HG03571 (cell line): ENCODE data around the gene NAA60.
"Not testable (repeated sequence)": the region's sequence is repeated elsewhere in the genome, so short reads cannot be mapped to it uniquely, and the experiment has no call there.

Source experiments
- ATAC-seq: cut with Tn5 transposase; IDR thresholded peaks from one replicate; pipeline ENCODE4 v1.9.1; 2021; ENCODE audit not compliant: unreplicated experiment

NAA60 gene

DNA sequence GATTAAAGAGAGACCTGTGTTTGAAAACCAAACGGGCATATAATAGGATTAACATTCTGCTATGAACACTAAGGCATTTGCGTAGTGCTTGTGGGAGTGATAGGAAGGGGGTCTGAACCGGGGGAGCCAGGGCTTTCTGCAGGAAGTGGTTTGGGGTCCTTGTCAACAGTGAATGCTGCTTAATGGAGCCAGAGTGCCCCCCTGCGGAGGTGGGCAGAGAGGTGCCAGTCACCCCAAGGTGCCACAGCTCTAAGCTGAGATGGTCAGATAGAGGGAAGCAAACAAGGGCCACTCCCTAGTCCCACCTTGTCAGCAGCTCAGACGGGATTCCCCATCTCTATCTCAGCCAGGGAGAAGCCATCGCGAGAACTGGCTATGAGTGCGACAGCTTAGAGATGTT, 17.7 kb downstream of the NAA60 start:
- ATAC-seq: no peak

DNA sequence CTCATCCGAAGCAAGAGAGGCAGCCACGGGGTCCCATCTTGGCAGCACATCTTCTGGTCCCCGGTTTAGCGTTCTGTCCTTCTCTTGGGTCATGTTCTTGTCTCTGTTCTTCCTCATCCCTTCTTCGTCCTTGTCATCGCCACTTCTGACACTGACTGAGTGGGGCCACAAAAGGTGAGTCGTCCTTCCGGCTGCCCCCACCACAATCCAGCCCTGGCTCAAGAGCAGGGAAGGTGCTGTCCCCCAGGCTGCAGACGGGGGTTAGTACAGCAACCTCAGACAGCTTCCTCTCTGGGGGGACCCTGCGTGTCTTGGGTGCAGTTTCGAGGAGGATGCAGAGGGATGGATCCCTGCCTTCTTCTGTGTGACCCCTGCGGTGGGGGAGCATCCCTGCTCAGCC, 21.8 kb downstream of the NAA60 start:
- ATAC-seq: no peak

DNA sequence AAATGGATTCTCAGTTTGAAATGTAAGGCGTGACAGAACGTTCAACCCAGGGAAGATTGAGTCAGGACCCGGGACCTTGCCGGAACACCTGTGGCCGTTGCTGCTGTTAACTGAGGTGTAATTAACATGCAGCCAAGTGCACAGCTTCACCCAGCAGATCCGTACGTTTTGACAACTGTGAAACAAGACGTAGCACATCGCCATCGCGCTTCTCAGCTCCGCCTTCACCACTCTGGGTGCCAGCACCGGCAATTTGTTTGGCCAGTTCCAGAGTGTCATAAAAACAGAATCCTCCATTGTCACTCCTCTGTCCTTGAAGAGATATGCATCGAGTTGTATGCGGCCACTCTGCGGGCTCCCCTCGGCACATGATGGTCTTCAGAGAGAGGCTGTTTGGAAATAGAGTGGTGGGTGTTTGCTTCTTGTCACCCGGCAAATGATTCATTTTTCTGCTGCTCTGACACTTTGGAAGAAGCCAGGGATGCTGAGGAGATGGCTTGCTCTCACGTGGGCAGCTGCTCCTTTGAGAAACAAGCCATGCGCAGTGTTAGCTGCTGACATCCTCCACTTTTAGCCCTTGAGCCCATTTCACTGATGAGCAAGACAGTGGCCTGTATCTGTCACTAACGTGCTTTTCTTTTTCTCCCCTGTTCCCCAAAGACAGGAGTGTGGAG, 22.6 kb downstream of the NAA60 start:
- ATAC-seq: no peak

DNA sequence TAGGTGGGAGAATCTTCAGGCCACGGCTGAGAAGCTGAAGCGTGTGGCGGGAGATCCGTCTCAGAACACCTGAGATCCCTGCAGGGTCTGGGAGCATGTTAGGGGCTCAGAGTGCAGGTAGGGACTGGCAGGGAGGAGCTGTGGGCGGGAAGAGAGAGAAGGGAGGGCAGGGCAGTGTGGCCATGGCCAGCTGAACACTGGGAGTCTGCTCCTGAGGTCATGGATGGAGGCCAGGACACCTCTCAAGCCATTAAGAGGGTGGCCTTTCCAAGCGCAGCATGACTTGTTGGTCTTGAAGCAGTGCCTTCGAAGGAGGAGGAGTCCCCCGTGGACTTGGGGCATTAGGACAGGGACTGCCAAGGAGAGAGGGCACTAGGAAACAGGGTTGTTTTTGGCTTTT, 23.7 kb downstream of the NAA60 start:
- ATAC-seq: no peak

DNA sequence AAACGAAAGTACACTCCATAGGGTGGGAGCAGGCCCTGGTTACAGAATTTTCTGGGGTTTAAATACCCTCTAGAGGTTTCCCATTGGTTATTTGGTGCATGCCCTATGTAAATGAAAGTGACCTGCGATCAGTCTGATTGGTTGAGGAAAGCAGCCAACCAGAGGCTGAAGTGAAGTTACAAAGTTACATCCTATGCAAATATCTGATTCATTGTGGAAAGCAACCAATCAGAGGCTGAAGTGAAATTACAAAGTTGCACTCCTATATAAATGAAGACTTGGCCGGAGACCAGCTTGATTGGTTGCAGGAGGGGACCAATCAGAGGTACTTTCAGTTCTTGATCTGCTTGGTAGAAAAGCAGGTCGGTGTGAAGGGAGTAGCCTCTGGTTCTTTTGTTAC, 24.4 kb downstream of the NAA60 start:
- ATAC-seq: no peak

DNA sequence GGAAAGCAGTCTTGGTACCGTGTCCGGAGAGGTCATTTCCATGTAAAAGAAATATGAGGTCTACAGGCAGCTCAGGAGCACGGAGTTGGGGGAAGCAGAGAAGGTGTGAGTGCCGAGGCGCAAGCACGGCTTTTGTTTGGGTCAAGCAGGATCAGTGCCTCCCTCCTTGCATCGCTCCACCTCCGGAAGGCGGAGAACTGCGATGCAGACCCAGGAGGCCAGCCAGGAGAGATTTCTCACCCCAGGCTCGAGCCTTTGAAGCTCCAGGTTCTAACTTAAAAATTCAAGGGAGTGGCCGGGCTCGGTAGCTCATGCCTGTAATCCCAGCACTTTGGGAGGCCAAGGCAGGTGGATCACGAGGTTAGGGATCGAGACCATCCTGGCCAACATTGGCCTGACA, 25.0 kb downstream of the NAA60 start:
- ATAC-seq: no peak

DNA sequence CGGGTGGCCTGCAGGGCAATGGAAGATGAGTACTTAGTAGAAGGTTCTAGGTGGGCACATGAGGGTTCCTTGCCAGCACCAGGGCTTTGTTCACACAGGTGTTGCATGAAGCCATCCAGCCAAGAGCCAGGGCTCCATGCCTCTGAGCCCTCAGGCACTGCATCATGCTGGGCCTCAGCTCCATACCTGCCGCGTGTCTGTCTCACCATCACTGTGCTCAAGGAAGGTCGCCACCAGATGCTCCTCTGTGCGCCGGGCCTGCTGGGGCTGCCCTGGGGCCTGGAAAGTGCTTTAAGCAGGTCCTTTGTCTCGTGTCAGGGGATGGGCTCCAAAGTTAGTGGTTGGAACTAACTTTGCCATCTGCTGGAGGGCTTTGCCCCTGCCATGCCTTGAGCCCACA, 26.3 kb downstream of the NAA60 start:
- ATAC-seq: no peak

DNA sequence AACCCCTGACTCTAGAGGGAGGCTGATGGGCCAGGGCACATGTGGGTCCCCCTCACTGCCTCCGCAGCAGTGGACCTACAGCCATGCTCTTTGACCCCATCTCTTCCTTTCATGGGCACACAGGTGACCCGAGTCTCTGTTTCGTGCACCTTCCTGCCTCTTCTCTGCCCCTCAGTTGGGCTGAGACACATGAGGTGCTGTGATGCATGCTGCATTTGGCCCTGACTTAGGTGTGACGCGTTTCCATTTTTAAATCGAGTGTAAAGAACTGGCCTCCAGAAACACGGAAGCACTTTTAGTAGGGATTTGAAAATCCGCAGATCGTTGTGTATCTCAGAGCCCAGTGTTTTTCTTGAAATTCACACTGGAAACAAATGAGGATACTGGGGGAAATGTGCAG, 27.2 kb downstream of the NAA60 start:
- no peak for ATAC-seq

DNA sequence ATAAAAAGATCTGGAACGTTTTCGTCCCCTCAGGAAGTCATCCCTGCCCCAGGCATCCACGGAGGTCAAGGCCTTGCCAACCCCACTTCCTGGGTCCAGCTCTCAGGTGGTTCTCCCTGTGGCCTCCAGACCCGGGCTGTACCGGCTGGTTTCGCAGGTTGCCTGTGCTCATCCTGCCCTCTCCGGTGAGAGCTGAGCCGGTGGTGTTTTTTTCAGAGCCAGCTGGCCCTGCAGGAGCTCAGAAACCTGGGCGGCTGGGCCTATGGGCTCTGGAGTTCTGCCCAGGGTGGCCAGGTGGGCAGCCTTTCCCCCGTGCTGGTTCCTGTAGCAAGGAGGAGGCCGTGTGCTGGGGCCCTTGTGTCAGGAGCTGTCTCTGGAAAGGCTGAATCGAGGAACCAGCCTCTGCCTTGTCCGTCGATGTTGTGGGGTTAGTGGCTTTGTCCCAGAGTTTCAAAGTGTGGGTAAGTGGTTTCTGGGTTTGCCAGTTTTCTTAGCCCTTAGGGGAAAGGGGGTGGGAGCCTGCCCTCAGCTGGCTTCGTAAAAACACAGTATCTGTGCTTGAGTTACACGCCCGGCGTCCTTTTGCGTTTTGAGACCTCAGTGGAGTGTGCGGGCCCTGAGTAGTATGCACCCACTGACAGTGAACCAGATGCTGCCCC, 28.2 kb downstream of the NAA60 start:
- no peak for ATAC-seq

DNA sequence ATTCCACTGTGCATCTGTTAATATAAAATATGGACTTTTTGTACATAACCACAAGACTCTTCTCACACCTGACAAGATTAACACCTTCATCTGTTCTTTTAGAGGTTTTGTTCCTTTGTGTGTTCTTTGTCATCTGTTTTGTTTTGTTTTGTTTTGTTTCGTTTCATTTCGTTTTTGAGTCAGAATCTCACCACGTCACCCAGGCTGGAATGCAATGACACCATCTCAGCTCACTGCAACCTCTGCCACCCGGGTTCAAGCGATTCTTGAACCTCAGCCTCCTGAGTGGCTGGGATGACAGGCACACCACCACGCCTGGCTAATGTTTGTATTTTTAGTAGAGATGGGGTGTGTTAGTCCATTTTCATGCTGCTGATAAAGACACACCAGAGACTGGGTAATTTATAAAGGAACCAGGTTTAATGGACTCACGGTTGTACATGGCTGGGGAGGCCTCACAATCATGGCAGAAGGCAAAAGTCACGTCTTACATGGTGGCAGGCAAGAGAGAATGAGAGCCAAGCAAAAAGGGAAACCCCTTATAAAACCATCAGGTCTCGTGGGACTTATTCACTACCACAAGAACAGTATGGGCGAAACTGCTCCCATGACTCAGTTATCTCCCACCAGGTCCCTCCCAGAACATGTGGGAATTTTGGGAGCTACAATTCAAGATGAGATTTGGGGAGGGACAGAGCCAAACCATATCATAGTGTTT, 29.6 kb downstream of the NAA60 start:
- no peak for ATAC-seq

DNA sequence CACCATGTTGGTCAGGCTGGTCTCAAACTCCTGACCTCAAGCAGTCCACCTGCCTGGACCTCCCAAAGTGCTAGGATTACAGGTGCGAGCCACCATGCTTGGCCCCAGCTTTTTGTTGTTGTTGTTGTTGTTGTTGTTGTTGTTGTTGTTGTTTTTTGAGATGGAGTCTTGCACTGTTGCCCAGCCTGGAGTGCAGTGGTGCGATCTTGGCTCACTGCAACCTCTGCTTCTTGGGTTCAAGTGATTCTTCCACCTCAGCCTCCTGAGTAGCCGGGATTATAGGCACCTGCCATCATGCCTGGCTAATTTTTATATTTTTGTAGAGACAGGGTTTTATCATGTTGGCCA, 30.1 kb downstream of the NAA60 start:
- ATAC-seq: not testable (repeated sequence)

DNA sequence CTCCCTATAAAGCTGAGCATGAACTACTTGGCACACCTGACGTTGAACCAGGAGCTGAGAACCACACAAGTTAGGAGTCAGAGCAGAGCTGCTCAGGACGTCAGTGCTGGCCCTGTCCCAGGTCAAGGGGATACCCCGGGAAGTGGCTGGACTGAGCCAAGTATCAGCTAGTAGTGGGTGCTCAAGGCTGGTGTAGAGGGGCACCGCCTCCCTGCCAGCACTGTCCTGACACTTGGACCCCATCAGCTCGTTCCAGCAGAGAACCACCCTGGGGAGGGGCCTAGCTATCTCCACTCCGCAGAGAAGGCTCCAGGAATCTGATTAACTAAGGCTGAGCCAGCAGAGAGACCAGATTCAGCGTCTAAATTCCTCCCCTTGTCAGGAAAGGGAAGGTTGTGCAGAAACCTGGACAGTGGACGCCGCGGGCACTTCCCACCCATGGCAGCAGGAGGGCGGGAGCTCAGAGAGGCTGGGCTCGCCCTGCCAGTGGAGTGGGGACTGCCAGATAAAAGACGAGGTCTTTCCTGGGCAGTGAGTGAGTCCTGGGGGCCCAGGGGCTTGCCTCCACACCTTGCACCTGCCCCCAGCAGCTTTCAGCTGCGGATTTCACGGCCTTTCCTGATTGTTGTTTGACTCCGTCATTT, 30.8 kb downstream of the NAA60 start:
- ATAC-seq: no peak

DNA sequence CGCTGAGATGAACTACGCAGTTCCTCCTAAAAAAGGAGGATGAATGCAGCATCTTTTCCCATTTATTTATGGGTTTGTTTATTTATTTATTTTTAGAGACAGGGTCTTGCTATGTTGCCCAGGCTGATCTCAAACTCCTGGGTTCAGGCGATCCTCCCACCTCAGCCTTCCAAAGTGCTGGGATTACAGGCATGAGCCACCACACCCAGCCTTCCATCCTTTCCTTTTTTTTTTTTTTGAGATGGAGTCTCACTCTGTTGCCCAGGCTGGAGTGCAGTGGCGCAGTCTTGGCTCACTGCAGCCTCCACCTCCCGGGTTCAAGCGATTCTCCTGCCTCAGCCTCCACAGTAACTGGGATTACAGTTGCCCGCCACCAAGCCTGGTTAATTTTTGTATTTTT, 31.4 kb downstream of the NAA60 start:
- not testable (repeated sequence) for ATAC-seq

DNA sequence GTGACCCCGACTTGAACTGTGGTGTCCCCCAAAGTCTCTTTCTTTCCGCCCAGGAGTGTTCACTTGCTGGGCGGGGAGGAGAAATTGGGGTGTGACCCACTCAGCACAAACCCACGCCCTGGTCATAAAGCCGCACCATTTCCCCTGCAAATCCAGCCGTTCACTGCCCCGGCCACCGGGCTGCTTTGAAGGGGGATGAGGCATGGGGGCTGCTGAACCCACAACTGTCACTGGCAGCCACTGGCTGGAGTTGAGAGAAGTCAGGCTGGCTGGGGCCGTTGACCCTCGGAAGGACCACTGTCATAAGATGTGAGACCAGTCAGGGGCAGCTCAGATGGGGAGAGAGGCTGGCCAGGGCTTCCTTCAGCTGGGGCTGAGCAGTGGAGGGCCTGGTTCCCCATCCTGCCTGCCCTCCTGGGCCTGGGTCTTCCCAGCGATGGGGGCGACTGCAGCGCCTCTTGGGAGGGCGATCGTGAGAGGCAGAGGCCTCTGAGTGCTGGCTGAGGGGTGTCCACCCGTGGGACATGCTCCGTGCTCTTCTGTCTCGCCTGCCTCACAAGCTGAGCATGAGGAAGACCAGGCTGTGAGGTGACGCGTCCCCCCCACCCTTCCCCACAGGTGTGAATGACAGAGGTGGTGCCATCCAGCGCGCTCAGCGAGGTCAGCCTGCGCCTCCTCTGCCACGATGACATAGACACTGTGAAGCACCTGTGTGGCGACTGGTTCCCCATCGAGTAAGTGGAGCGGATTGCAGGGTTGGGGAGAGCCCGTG, 32.3 kb downstream of the NAA60 start:
- ATAC-seq: no peak

DNA sequence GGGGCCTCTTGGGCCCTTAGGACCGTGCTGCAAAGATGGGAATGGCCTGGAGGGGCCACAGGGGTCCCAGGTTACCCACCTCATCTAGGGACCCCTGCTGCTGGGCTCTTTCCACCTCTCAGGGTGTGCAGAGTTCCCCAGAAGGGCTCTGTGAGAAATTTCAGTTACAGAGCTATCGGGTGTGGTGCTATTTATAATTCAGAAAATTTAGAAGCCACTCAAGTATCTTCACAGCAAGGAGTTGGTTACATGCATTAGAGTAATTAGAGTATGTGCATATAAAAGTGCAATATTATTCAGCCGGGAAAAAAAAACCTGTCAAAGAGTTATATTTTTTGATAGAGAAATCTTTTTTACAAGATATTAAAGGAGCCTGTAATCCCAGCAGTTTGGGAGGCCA, 32.9 kb downstream of the NAA60 start:
- ATAC-seq: no peak

DNA sequence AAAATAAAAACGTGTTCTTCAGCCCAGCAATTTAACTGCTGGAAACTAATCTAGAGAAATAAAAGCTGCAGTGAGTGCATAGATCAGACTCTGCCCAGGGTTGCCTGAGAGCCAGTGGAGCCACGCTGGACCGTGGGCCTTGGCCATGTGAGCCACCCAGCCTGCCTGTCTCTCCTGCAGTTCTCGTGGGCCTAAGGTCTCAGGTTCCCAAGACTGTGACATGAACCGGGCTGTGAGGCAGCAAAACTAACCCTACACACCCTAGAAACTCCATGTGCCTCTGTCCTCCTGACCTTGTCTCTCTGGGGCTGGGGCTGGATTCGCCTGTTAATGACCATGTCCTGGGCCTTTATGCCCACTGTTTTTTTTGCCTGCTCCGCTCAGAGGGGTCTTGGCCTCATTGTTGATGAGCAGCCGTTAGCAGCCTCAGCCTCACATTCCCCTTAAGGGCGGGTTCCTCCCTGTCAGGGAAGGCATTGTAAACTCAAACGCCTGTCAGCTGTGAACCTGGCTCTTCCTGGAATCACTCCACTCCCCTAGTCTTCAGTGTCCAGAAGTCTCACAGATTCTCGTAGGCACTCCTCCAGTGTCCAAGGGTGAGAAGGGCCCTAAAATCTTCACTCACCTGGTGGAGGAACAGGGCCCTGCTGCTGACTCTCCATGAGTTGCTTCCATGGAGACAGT, 34.9 kb downstream of the NAA60 start:
- ATAC-seq: no peak

DNA sequence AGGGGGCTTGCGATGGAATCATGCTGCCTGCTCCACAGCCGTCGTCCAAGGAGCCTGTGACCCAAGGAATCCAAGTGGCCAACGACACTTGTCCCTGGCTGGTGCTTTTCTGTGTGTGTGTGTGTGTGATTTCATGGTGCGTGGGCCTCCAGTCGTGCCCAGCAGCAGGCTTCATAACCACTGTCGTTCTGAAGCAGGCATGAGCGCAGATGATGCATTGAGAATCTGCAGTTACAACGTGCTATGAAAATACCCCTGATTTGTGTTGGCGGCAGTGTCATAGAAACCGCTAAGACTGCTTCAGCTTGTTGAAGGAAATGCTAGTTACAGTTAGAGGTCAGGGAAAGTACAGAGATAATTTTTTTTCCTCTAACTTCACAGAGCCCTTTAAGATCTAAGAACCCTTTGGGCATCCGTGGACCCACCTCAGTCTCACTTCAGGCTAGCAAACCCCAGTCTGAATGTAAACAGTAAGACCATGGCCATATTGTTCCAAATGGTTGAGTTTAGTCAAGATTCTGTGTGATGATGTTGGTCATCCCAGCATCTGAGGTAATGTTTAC, 36.3 kb downstream of the NAA60 start:
- ATAC-seq: no peak

DNA sequence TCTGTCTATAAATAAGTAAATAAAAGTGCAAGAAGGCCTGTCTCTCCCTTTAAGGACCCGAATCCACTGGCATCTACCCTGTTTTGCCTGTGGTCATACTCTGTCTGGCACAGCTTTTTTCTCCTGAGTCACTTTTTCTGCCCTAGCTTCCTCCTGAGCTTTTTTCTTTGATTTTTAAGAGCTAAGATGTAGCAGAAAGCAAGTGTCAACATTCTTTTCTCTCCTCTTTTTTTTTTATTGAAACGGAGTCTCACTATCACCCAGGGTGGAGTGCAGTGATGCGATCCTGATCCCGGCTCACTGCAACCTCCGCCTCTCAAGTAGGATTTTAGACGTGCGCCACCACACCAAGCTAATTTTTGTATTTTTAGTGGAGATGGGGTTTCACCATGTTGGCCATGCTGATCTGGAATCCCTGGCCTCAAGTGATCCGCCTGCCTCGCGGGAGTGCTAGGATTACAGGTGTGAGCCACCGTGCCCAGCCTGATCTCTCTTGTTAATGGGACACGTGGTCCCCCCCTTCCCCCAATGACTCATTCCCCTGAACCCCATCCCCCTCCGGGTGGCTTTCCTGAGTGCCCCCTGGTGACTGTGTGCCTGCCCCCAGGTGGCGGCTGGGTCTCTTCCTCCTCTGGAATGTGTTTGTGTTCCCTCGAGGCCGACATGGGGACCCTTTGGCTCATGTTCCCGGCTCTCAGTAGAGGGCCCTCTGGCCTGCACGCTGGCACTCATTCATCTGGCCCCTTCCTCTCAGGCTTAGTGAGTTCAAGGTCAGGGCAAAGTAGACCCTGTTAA, 37.6 kb downstream of the NAA60 start:
- ATAC-seq: no peak
